ENCODE results near the gene EZH2. TPM values are rescaled to one million over a fixed set of nuclear protein-coding genes. Genes with fewer than 3 reads are reported as not detected.

The EZH2 gene
- total RNA-seq, 1 experiment from 2014 or later = 35.4 TPM

GRCh38 chr7:148773334-148773733 is 110.8 kb downstream of the EZH2 start (continued):
- TF ChIP-seq CTCF (IDR thresholded peaks at IDR 0.05) = no peak
- no peak for TF ChIP-seq GRHL2 (CRISPR knock-in tag; IDR thresholded peaks at IDR 0.05; ENCODE audit: insufficient replicate concordance, severe bottlenecking)
- TF ChIP-seq OVOL2 (CRISPR knock-in tag; IDR thresholded peaks at IDR 0.05; ENCODE audit: borderline replicate concordance) = no peak
- no peak for TF ChIP-seq ESRRA (CRISPR knock-in tag; IDR thresholded peaks at IDR 0.05; ENCODE audit: borderline replicate concordance)

- ChIA-PET POLR2A (interaction anchor here (0.7 kb wide), 1 partner anchor 429 kb away, joined by 6 read pairs; no protein-coding TSS in a partner anchor), CTCF (no interaction called here)
- ATAC-seq (no peak; the same call in 1 of the 2 replicates), DNase-seq (ENCODE audit: low spot score) (no peak)
- no peaks in the 10 kb centered on the region for H3K9me3 Mint-ChIP-seq
- peak overlapping the region; percentile 78 for H3K27ac Mint-ChIP-seq
- peaks cover 55% of the 10 kb centered on the region for H3K4me1 Mint-ChIP-seq
- no peak for TF ChIP-seq IRF1 (CRISPR knock-in tag; IDR thresholded peaks at IDR 0.05)
- no peaks in the 10 kb centered on the region for H3K27me3 Mint-ChIP-seq (ENCODE audit: low read depth)
- peaks cover 25% of the 10 kb centered on the region for H3K36me3 Mint-ChIP-seq
- no peak overlapping the region for H3K4me3 Mint-ChIP-seq
These were observed 111.6 kb downstream of the EZH2 start for GRCh38 chr7:148772297-148773089.

GRCh38 chr7:148770004-148770403 is 114.1 kb downstream of the EZH2 start:
- no peaks in the 10 kb centered on the region for H3K9me3 Mint-ChIP-seq
- 0 out of 2 replicates have a peak overlapping the region, but pooled peaks have one; percentile 7 for H3K27ac Mint-ChIP-seq
- DNase-seq (ENCODE audit: low spot score) = no peak
- ATAC-seq = no peak
- no peaks in the 10 kb centered on the region for H3K27me3 Mint-ChIP-seq (ENCODE audit: low read depth)
- peaks cover 27% of the 10 kb centered on the region for H3K36me3 Mint-ChIP-seq
- H3K4me3 Mint-ChIP-seq = no peak overlapping the region
- CTCF ChIA-PET = interaction anchor here (0.6 kb wide), 1 partner anchor 173 kb away, joined by 3 read pairs; no protein-coding TSS in a partner anchor
- POLR2A ChIA-PET = no interaction called here
- H3K4me1 Mint-ChIP-seq = peaks cover 34% of the 10 kb centered on the region
- no peak for TF ChIP-seq ZBTB21 (CRISPR knock-in tag; IDR thresholded peaks at IDR 0.05; ENCODE audit: borderline replicate concordance)
- no peak for TF ChIP-seq ATF1 (CRISPR knock-in tag; IDR thresholded peaks at IDR 0.05)
- no peak for TF ChIP-seq PREB (CRISPR knock-in tag; IDR thresholded peaks at IDR 0.05; ENCODE audit: borderline replicate concordance)
- no peak for TF ChIP-seq TEAD1 (CRISPR knock-in tag; IDR thresholded peaks at IDR 0.05)
- TF ChIP-seq ARID4B (CRISPR knock-in tag; IDR thresholded peaks at IDR 0.05; ENCODE audit: borderline replicate concordance) = no peak
- no peak for TF ChIP-seq USF1 (CRISPR knock-in tag; IDR thresholded peaks at IDR 0.05)
- no peak for TF ChIP-seq AR (CRISPR knock-in tag; IDR thresholded peaks at IDR 0.05)
- TF ChIP-seq AFF4 (CRISPR knock-in tag; IDR thresholded peaks at IDR 0.05; ENCODE audit: borderline replicate concordance) = no peak
- TF ChIP-seq JUN (CRISPR knock-in tag; IDR thresholded peaks at IDR 0.05) = no peak
- no peak for TF ChIP-seq TEAD4 (CRISPR knock-in tag; IDR thresholded peaks at IDR 0.05)
- no peak for TF ChIP-seq OVOL2 (CRISPR knock-in tag; IDR thresholded peaks at IDR 0.05; ENCODE audit: borderline replicate concordance)
